Transverse colon (tissue), 3 donors: ENCODE results near the gene TMIGD1.

ENCODE experiments used
- POLR2A ChIP-seq: fragments of 450-650 bp; IDR thresholded peaks from one replicate; pipeline ENCODE4 v1.6.1; 2016; ENCODE audit warnings: antibody characterized with exemption, mild to moderate bottlenecking, moderate library complexity
- TF ChIP-seq, protein P1 (sequence below), 5 experiments: fragments of 200-600 bp in 3 of 5; fragments of 450-650 bp in 2 of 5; sonication (generic) in 3 of 5; IDR thresholded peaks; 1 replicate in 2 of 5; 2 replicates in 3 of 5; pipeline ENCODE4 v1.5.1; 2016 to 2017; ENCODE audit warnings: antibody characterized with exemption in 5 of 5, inconsistent platforms in 3 of 5, mild to moderate bottlenecking in 2 of 5, moderate library complexity in 1 of 5

GRCh38 chr17:30334421-30334820 lies 564 bp upstream of the TMIGD1 start:
- TF ChIP-seq POLR2A, result no peak
- TF ChIP-seq, protein P1, sequence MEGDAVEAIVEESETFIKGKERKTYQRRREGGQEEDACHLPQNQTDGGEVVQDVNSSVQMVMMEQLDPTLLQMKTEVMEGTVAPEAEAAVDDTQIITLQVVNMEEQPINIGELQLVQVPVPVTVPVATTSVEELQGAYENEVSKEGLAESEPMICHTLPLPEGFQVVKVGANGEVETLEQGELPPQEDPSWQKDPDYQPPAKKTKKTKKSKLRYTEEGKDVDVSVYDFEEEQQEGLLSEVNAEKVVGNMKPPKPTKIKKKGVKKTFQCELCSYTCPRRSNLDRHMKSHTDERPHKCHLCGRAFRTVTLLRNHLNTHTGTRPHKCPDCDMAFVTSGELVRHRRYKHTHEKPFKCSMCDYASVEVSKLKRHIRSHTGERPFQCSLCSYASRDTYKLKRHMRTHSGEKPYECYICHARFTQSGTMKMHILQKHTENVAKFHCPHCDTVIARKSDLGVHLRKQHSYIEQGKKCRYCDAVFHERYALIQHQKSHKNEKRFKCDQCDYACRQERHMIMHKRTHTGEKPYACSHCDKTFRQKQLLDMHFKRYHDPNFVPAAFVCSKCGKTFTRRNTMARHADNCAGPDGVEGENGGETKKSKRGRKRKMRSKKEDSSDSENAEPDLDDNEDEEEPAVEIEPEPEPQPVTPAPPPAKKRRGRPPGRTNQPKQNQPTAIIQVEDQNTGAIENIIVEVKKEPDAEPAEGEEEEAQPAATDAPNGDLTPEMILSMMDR (IDR thresholded peaks at IDR 0.05), result no peak
